HCT116 (cell line): ENCODE results near the gene XRCC3. TPM values are rescaled to one million over a fixed set of nuclear protein-coding genes. Genes with fewer than 3 reads are reported as not detected.

Source experiments
- ATAC-seq: fragments of 200-7000 bp; cut with Tn5 transposase; 2 replicates; pipeline ENCODE4 v1.9.1; 2020; ENCODE audit warnings: mild to moderate bottlenecking, moderate library complexity
- BruUV-seq: library from RNA; stranded (reverse); fragments of 400-500 nt; replicated peaks from 2 replicates; lab custom pipeline; 2021; lab: Mats Ljungman, UMichigan
- CTCF ChIA-PET: fragments of 300-600 bp; sonication (Branson Sonifier 250); formaldehyde crosslinking; loops from one replicate; lab custom pipeline; 2021; ENCODE audit warnings: antibody characterized with exemption; lab: Charles Lee
- POLR2A ChIA-PET: fragments of 300-600, 350-600 bp; sonication (Branson Sonifier 250); formaldehyde crosslinking; loops from one replicate; lab custom pipeline; 2021; ENCODE audit warnings: antibody characterized with exemption; lab: Charles Lee
- RAD21 ChIA-PET, 2 experiments: fragments of 300-600 bp; sonication (Branson Sonifier 250); formaldehyde crosslinking; loops; one replicate each; lab custom pipeline; 2023; ENCODE audit warnings: low total read pairs in 2 of 2; ENCODE audit not compliant: uncharacterized antibody in 2 of 2, unreplicated experiment in 2 of 2, low non-redundant PET in 1 of 2; lab: Charles Lee
- DNase-seq: peaks from one replicate; pipeline ENCODE4 v3.0.0-alpha.2; 2010; ENCODE audit warnings: low read depth, low spot score
- H2AFZ ChIP-seq: fragments of 200-600 bp; shearing (Covaris generic), sonication (generic); 2 replicates; pipeline ENCODE4 v1.6.1; 2017; ENCODE audit warnings: low read depth, mixed run types, mixed read lengths, antibody characterized with exemption, low read length; ENCODE audit not compliant: poor library complexity, severe bottlenecking
- H3K27ac ChIP-seq: 2 replicates; pipeline ENCODE4 v1.5.1; 2012; ENCODE audit warnings: low read depth, low read length
- H3K27me3 ChIP-seq: fragments of 200-600 bp; sonication (generic); 2 replicates; pipeline ENCODE4 v1.6.1; 2016; ENCODE audit warnings: mixed run types, low read length, mixed read lengths; ENCODE audit not compliant: insufficient read depth
- H3K36me3 ChIP-seq, 2 experiments: fragments of 200-500 bp in 1 of 2; fragments of 200-600 bp in 1 of 2; sonication (Bioruptor generic) in 1 of 2; sonication (generic) in 1 of 2; 2 replicates each; pipeline versions ENCODE4 v1.5.1 to v1.6.1; 2014 to 2016; ENCODE audit warnings: low read length in 2 of 2, inconsistent platforms in 1 of 2, mixed read lengths in 1 of 2, mixed run types in 1 of 2; ENCODE audit not compliant: insufficient read depth in 2 of 2, control insufficient read depth in 1 of 2
- H3K4me1 ChIP-seq, 2 experiments: fragments of 200-600 bp in 1 of 2; sonication (generic) in 1 of 2; 2 replicates each; pipeline versions ENCODE4 v1.5.1 to v1.6.1; 2012 to 2017; ENCODE audit warnings: low read length in 2 of 2, inconsistent platforms in 1 of 2, mild to moderate bottlenecking in 1 of 2, mixed read lengths in 1 of 2, mixed run types in 1 of 2, moderate library complexity in 1 of 2; ENCODE audit not compliant: insufficient read depth in 2 of 2, control insufficient read depth in 1 of 2
- H3K4me2 ChIP-seq: fragments of 200-600 bp; sonication (generic); 2 replicates; pipeline ENCODE4 v1.6.1; 2017; ENCODE audit warnings: mixed run types, low read length, mixed read lengths
- H3K4me3 ChIP-seq, 2 experiments: fragments of 200-600 bp in 1 of 2; sonication (generic) in 1 of 2; replicated peaks in 1 of 2; 2 replicates each; pipeline ENCODE4 v1.5.1; 2011 to 2016; ENCODE audit warnings: low read length in 2 of 2, control low read depth in 1 of 2, low read depth in 1 of 2, mild to moderate bottlenecking in 1 of 2, mixed read lengths in 1 of 2, mixed run types in 1 of 2
- H3K79me2 ChIP-seq: fragments of 200-600 bp; sonication (generic); 2 replicates; pipeline ENCODE4 v1.6.1; 2017; ENCODE audit warnings: mild to moderate bottlenecking, mixed run types, low read length, moderate library complexity, mixed read lengths; ENCODE audit not compliant: insufficient read depth
- H3K9ac ChIP-seq: fragments of 200-600 bp; sonication (generic); 2 replicates; pipeline ENCODE4 v1.6.1; 2016; ENCODE audit warnings: low read length, mixed read lengths
- H3K9me2 ChIP-seq: fragments of 200-600 bp; sonication (generic), shearing (Covaris generic); 2 replicates; pipeline ENCODE4 v1.6.1; 2017; ENCODE audit warnings: mixed run types, mild to moderate bottlenecking, moderate library complexity; ENCODE audit not compliant: insufficient read depth
- H3K9me3 ChIP-seq, 2 experiments: fragments of 200-500 bp in 1 of 2; fragments of 200-600 bp in 1 of 2; sonication (Bioruptor generic) in 1 of 2; sonication (generic) in 1 of 2; 2 replicates each; pipeline ENCODE4 v1.6.1; 2014 to 2017; ENCODE audit warnings: low read length in 2 of 2, mixed read lengths in 2 of 2, inconsistent platforms in 1 of 2, low read depth in 1 of 2, mild to moderate bottlenecking in 1 of 2, mixed run types in 1 of 2, moderate library complexity in 1 of 2; ENCODE audit not compliant: control insufficient read depth in 1 of 2, insufficient read depth in 1 of 2
- H4K20me1 ChIP-seq: fragments of 200-600 bp; sonication (generic), shearing (Covaris generic); 2 replicates; pipeline ENCODE4 v1.6.1; 2017; ENCODE audit warnings: mixed run types, mild to moderate bottlenecking, moderate library complexity; ENCODE audit not compliant: insufficient read depth
- CEBPB ChIP-seq: IDR thresholded peaks from 2 replicates; pipeline ENCODE4 v1.6.1; 2012; ENCODE audit warnings: low read depth
- CTCF ChIP-seq, 3 experiments: fragments of 200-600 bp in 1 of 3; sonication (generic) in 1 of 3; IDR thresholded peaks in 2 of 3; conservative IDR thresholded peaks in 1 of 3; 2 replicates each; pipeline ENCODE4 v1.5.1; 2012 to 2017; ENCODE audit warnings: low read depth in 2 of 3, low read length in 2 of 3, antibody characterized with exemption in 1 of 3, borderline replicate concordance in 1 of 3, control low read depth in 1 of 3, mild to moderate bottlenecking in 1 of 3, mixed read lengths in 1 of 3, mixed run types in 1 of 3, moderate library complexity in 1 of 3; ENCODE audit not compliant: insufficient read depth in 1 of 3
- EGR1 ChIP-seq: IDR thresholded peaks from 2 replicates; pipeline ENCODE4 v1.6.1; 2012; ENCODE audit warnings: low read depth
- ELF1 ChIP-seq: IDR thresholded peaks from 2 replicates; pipeline ENCODE4 v1.6.1; 2012; ENCODE audit warnings: low read depth, borderline replicate concordance
- EZH2 ChIP-seq: fragments of 200-600 bp; sonication (generic); IDR thresholded peaks from 2 replicates; pipeline ENCODE4 v1.6.1; 2017; ENCODE audit warnings: antibody characterized with exemption, mixed run types
- FOSL1 ChIP-seq: IDR thresholded peaks from 2 replicates; pipeline ENCODE4 v1.6.1; 2012; ENCODE audit warnings: low read depth
- JUND ChIP-seq: IDR thresholded peaks from 2 replicates; pipeline ENCODE4 v1.6.1; 2012
- MAX ChIP-seq: IDR thresholded peaks from 2 replicates; pipeline ENCODE4 v1.6.1; 2012
- POLR2AphosphoS5 ChIP-seq: IDR thresholded peaks from 2 replicates; pipeline ENCODE4 v1.6.1; 2011; ENCODE audit warnings: mild to moderate bottlenecking, low read depth, low read length, moderate library complexity
- RAD21 ChIP-seq: IDR thresholded peaks from 2 replicates; pipeline ENCODE4 v1.6.1; 2012; ENCODE audit warnings: low read depth, mild to moderate bottlenecking
- REST ChIP-seq: IDR thresholded peaks from 2 replicates; pipeline ENCODE4 v1.6.1; 2012; ENCODE audit warnings: low read depth
- SIN3A ChIP-seq: IDR thresholded peaks from 2 replicates; pipeline ENCODE4 v1.6.1; 2012; ENCODE audit warnings: low read depth
- SRF ChIP-seq: IDR thresholded peaks from 2 replicates; pipeline ENCODE4 v1.6.1; 2012; ENCODE audit warnings: low read depth
- TCF7L2 ChIP-seq: IDR thresholded peaks from 2 replicates; pipeline ENCODE4 v1.7.0; 2011; ENCODE audit warnings: borderline replicate concordance, inconsistent platforms; ENCODE audit not compliant: insufficient read depth, insufficient read length; ENCODE audit errors: extremely low read depth
- YY1 ChIP-seq: IDR thresholded peaks from 2 replicates; pipeline ENCODE4 v1.6.1; 2011; ENCODE audit warnings: low read length, low read depth, moderate library complexity, mild to moderate bottlenecking; ENCODE audit not compliant: insufficient replicate concordance; ENCODE audit errors: extremely low read depth
- ZFX ChIP-seq: fragments of 450-650 bp; IDR thresholded peaks from 2 replicates; pipeline ENCODE4 v1.6.1; 2017
- ZNF274 ChIP-seq: fragments of 200-500 bp; sonication (Bioruptor generic); IDR thresholded peaks from 2 replicates; pipeline ENCODE4 v1.6.1; 2014; ENCODE audit warnings: mild to moderate bottlenecking, low read depth, low read length, inconsistent platforms
- intact Hi-C: fragments of 100-400 bp; cut with micrococcal nuclease; formaldehyde crosslinking; loops from 2 replicates; pipeline ENCODE4 v1.10.0; 2022
- total RNA-seq: library from RNA; stranded (reverse); gene quantifications from one replicate; pipeline ENCODE4 v1.2.1, GENCODE V29; 2021; ENCODE audit not compliant: unreplicated experiment

The XRCC3 gene
- total RNA-seq, 1 experiment from 2014 or later: 48.7 TPM

GRCh38 chr14:103676881-103677675 lies 38.2 kb downstream of the XRCC3 start:
- RAD21 ChIA-PET: no interaction called here
- ATAC-seq: no peak
- BruUV-seq: no TSS peak
- Histone ChIP-seq H3K27ac (no peak overlapping the region), H4K20me1 (no peaks in the 10 kb centered on the region), H3K4me2 (no peak overlapping the region), H3K79me2 (peaks cover 6% of the 10 kb centered on the region; the same call in 1 of the 2 replicates), H3K9ac (no peak overlapping the region), H3K36me3 (peaks cover 65 to 67% of the 10 kb centered on the region in 2 experiments; a peak in 3 of 4 replicates)
- DNase-seq: no peak
- CTCF ChIA-PET: no interaction called here
- intact Hi-C loops: no loop called here
- POLR2A ChIA-PET: no interaction called here
- TF ChIP-seq FOSL1 (no peak), SIN3A (no peak), EGR1 (no peak), POLR2AphosphoS5 (no peak), TCF7L2 (no peak), REST (no peak), RAD21 (no peak), CEBPB (no peak), ZNF274 (no peak), SRF (no peak), MAX (no peak), JUND (no peak), CTCF (IDR thresholded peaks at IDR 0.05 in 2 of 3, conservative IDR thresholded peaks at IDR 0.05 in 1 of 3; ENCODE audit: borderline replicate concordance in 1 of 3, insufficient read depth in 1 of 3, low read depth in 2 of 3, low read length in 2 of 3) (no peak), EZH2 (no peak), ELF1 (no peak), YY1 (no peak), ZFX (no peak)
- TF ChIP-seq, all 23 proteins: peak for 0
- no peaks in the 10 kb centered on the region for H3K4me1 ChIP-seq
- no peak overlapping the region for H2AFZ ChIP-seq
- H3K9me2 ChIP-seq: no peaks in the 10 kb centered on the region
- H3K4me3 ChIP-seq: no peak overlapping the region
- H3K27me3 ChIP-seq: no peaks in the 10 kb centered on the region
- H3K9me3 ChIP-seq: no peaks in the 10 kb centered on the region
